DND-41 (cell line): ENCODE measurements around the gene ADAP2.

Experiments
- ATAC-seq: fragments of 200-7000 bp; cut with Tn5 transposase; 3 replicates; pipeline ENCODE4 v1.9.1; 2021; ENCODE audit warnings: low read depth; ENCODE audit not compliant: insufficient read depth
- DNase-seq: peaks from one replicate; pipeline ENCODE4 v3.0.0-alpha.2; 2020
- H2AFZ ChIP-seq: 2 replicates; pipeline ENCODE4 v1.6.0; 2012; ENCODE audit warnings: low read depth, low read length
- H3K27ac ChIP-seq: 2 replicates; pipeline ENCODE4 v1.5.1; 2012; ENCODE audit warnings: low read length, inconsistent platforms
- H3K27me3 ChIP-seq: fragments of 200-600 bp; sonication (generic); 2 replicates; pipeline ENCODE4 v1.6.0; 2012; ENCODE audit warnings: low read length, mild to moderate bottlenecking, inconsistent platforms; ENCODE audit not compliant: insufficient read depth, poor library complexity
- H3K36me3 ChIP-seq: 2 replicates; pipeline ENCODE4 v1.5.1; 2012; ENCODE audit warnings: low read length, inconsistent platforms; ENCODE audit not compliant: insufficient read depth
- H3K4me1 ChIP-seq: 2 replicates; pipeline ENCODE4 v1.5.1; 2012; ENCODE audit warnings: mild to moderate bottlenecking, low read length; ENCODE audit not compliant: insufficient read depth
- H3K4me2 ChIP-seq: 2 replicates; pipeline ENCODE4 v1.6.0; 2012; ENCODE audit warnings: mild to moderate bottlenecking, moderate library complexity, low read length, inconsistent platforms; ENCODE audit not compliant: insufficient read depth
- H3K4me3 ChIP-seq, 2 experiments: fragments of 200-600 bp in 1 of 2; shearing (Covaris generic) in 1 of 2; 2 replicates each; pipeline ENCODE4 v1.5.1; 2012 to 2016; ENCODE audit warnings: inconsistent platforms in 2 of 2, low read length in 2 of 2, mild to moderate bottlenecking in 2 of 2, low read depth in 1 of 2, moderate library complexity in 1 of 2
- H3K79me2 ChIP-seq: 2 replicates; pipeline ENCODE4 v1.6.0; 2012; ENCODE audit warnings: low read length, inconsistent platforms; ENCODE audit not compliant: insufficient read depth
- H3K9ac ChIP-seq: 2 replicates; pipeline ENCODE4 v1.6.0; 2012; ENCODE audit warnings: low read depth, mild to moderate bottlenecking, inconsistent platforms, low read length, moderate library complexity
- H3K9me3 ChIP-seq: 2 replicates; pipeline ENCODE4 v1.5.1; 2012; ENCODE audit warnings: low read length, moderate library complexity, mild to moderate bottlenecking, inconsistent platforms; ENCODE audit not compliant: insufficient read depth, severe bottlenecking
- H4K20me1 ChIP-seq: 2 replicates; pipeline ENCODE4 v1.6.0; 2012; ENCODE audit warnings: low read length; ENCODE audit not compliant: insufficient read depth
- EZH2 ChIP-seq: IDR thresholded peaks from 3 replicates; pipeline ENCODE4 v1.6.1; 2012; ENCODE audit warnings: borderline replicate concordance, low read depth, mild to moderate bottlenecking, moderate library complexity, low read length, inconsistent platforms; ENCODE audit not compliant: severe bottlenecking
- TF ChIP-seq, protein P1 (sequence below): IDR thresholded peaks from 2 replicates; pipeline ENCODE4 v1.5.1; 2012; ENCODE audit warnings: borderline replicate concordance, low read length, moderate library complexity, mild to moderate bottlenecking; ENCODE audit not compliant: poor library complexity, severe bottlenecking; ENCODE audit errors: extremely low read depth

The ADAP2 gene

DNA sequence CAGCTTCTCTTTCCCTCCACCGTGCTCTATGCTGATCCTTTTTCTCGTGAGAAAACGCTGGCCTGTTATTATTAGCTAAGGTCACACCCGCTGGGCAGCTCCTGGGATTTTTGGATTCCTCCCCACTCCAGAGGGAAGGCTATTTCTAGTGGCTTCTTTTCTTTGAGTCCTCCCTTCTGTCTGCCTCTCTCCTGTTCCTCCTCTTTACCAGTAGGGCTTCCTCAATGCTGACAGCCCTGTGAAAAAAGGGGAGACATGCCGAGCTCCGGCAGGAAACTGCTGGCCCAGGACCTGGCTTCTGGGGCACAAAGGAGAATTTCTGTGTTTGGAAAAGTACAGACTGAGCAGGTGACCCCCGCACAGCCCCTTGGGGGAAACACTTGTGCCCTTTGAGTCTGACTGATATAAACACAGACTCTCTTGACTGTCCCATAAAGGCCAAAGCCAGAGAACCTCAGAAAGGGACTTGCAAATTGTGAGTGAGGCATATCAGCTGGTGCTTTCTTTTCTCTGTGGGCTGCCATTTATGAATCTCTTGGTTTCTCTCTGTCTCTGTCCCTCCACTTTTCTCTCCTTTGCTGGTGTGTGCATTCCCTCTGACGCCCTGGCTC lies 35.1 kb downstream of the ADAP2 start:
- H2AFZ ChIP-seq: no peak overlapping the region

DNA sequence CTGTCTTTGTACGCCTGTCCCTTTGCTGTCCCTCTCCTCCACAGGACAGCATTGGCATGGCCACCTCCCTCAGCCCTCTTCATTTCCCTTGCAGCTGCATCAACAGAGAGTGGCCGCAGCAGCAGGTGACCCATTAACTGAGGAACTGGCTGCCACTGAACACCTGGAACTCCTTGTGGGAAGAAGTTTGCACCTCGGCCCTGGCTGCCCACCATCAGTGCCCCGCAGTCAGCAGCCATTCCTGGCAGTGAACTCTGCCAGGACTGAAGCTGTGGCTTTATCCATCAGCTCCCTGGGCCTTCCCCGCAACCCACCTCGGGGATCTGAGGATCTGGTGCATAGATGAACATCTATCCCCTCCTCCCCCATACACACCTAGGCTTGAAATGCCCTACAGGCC lies 36.0 kb downstream of the ADAP2 start:
- no peak overlapping the region for H3K9ac ChIP-seq
- H3K4me1 ChIP-seq: no peaks in the 10 kb centered on the region
- no peaks in the 10 kb centered on the region for H3K79me2 ChIP-seq
- no peak overlapping the region for H2AFZ ChIP-seq
- H3K36me3 ChIP-seq: no peaks in the 10 kb centered on the region
- H3K9me3 ChIP-seq: no peaks in the 10 kb centered on the region
- TF ChIP-seq, protein P1, sequence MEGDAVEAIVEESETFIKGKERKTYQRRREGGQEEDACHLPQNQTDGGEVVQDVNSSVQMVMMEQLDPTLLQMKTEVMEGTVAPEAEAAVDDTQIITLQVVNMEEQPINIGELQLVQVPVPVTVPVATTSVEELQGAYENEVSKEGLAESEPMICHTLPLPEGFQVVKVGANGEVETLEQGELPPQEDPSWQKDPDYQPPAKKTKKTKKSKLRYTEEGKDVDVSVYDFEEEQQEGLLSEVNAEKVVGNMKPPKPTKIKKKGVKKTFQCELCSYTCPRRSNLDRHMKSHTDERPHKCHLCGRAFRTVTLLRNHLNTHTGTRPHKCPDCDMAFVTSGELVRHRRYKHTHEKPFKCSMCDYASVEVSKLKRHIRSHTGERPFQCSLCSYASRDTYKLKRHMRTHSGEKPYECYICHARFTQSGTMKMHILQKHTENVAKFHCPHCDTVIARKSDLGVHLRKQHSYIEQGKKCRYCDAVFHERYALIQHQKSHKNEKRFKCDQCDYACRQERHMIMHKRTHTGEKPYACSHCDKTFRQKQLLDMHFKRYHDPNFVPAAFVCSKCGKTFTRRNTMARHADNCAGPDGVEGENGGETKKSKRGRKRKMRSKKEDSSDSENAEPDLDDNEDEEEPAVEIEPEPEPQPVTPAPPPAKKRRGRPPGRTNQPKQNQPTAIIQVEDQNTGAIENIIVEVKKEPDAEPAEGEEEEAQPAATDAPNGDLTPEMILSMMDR: no peak
- TF ChIP-seq EZH2: no peak
- no peak overlapping the region for H3K27ac ChIP-seq
- ATAC-seq (no peak), DNase-seq (no peak)
- no peaks in the 10 kb centered on the region for H4K20me1 ChIP-seq
- H3K27me3 ChIP-seq: no peaks in the 10 kb centered on the region
- H3K4me2 ChIP-seq: no peak overlapping the region
- no peak overlapping the region for H3K4me3 ChIP-seq

More for the DNA sequence above, 35.1 kb downstream of the ADAP2 start:
- no peak overlapping the region for H3K4me2 ChIP-seq
- no peak overlapping the region for H3K27ac ChIP-seq
- no peak for DNase-seq
- no peak for ATAC-seq
- H3K27me3 ChIP-seq: no peaks in the 10 kb centered on the region
- H3K9me3 ChIP-seq: no peaks in the 10 kb centered on the region
- H3K4me3 ChIP-seq: no peak overlapping the region
- H3K4me1 ChIP-seq: no peaks in the 10 kb centered on the region
- no peak overlapping the region for H3K9ac ChIP-seq
- H3K36me3 ChIP-seq: no peaks in the 10 kb centered on the region
- no peaks in the 10 kb centered on the region for H3K79me2 ChIP-seq
- TF ChIP-seq EZH2: no peak
- TF ChIP-seq, protein P1: no peak
- H4K20me1 ChIP-seq: no peaks in the 10 kb centered on the region

DNA sequence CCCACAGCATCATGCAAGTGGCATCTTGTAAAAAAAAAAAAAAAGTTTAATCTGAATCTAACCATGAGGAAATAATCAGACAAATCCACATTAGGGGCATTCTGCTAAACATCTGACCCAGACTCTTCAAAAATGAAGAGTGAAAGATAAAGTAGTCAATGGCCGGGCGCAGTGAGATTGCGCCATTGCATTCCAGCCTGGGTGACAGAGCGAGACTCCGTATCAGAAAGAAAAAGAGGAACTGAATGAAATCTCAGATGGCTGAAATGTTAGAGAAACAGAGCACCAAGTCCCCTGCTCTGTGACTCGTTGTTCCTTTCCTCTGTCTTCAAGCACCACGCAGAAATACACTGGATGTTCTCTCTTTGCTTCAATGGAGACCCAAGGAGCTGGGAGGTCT lies 36.4 kb downstream of the ADAP2 start:
- no peak overlapping the region for H3K27ac ChIP-seq
- DNase-seq (no peak), ATAC-seq (no peak)
- H3K4me1 ChIP-seq: no peaks in the 10 kb centered on the region
- H3K9me3 ChIP-seq: no peaks in the 10 kb centered on the region
- no peaks in the 10 kb centered on the region for H3K36me3 ChIP-seq
- TF ChIP-seq, protein P1: no peak
- TF ChIP-seq EZH2: no peak
- H3K9ac ChIP-seq: no peak overlapping the region
- no peaks in the 10 kb centered on the region for H3K79me2 ChIP-seq
- no peak overlapping the region for H3K4me3 ChIP-seq
- no peaks in the 10 kb centered on the region for H4K20me1 ChIP-seq
- no peaks in the 10 kb centered on the region for H3K27me3 ChIP-seq
- H3K4me2 ChIP-seq: no peak overlapping the region
- H2AFZ ChIP-seq: no peak overlapping the region
